Activated effector memory CD4-positive, alpha-beta T cell treated with Interleukin-2 at 50 U/mL for 16 hours (primary cell): ENCODE measurements around the gene ANKHD1.
"Not testable (repeated sequence)": the region's sequence is repeated elsewhere in the genome, so short reads cannot be mapped to it uniquely, and the experiment has no call there.

ENCODE experiments used
- DNase-seq: peaks from one replicate; pipeline ENCODE4 v3.0.0-alpha.2; 2020

The ANKHD1 gene

DNA sequence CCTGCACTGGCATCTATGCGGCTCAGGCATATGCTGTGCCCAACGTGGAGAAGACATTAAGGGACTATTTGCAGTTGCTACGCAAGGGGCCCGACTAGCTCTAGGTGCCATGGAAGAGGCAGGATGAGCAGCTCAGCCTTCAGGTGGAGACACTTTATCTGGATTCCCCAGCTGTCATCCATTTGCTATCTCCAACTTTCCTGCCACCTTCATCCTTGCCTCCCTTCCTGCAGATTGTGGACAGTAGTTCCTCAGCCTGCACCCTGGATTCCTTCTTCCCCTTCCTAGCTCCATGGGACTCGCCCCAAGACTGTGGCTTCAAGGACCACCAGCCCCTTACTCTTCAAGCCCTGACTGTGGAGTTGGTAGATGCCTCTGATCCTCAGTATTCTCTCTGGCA lies 165.0 kb downstream of the ANKHD1 start:
- no peak for DNase-seq

DNA sequence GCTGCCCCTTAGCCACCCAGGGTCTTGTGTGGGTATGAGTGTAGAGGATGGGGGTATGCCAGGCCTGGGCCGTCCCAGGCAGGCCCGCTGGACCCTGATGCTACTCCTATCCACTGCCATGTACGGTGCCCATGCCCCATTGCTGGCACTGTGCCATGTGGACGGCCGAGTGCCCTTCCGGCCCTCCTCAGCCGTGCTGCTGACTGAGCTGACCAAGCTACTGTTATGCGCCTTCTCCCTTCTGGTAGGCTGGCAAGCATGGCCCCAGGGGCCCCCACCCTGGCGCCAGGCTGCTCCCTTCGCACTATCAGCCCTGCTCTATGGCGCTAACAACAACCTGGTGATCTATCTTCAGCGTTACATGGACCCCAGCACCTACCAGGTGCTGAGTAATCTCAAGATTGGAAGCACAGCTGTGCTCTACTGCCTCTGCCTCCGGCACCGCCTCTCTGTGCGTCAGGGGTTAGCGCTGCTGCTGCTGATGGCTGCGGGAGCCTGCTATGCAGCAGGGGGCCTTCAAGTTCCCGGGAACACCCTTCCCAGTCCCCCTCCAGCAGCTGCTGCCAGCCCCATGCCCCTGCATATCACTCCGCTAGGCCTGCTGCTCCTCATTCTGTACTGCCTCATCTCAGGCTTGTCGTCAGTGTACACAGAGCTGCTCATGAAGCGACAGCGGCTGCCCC lies 165.6 kb downstream of the ANKHD1 start:
- DNase-seq = no peak

DNA sequence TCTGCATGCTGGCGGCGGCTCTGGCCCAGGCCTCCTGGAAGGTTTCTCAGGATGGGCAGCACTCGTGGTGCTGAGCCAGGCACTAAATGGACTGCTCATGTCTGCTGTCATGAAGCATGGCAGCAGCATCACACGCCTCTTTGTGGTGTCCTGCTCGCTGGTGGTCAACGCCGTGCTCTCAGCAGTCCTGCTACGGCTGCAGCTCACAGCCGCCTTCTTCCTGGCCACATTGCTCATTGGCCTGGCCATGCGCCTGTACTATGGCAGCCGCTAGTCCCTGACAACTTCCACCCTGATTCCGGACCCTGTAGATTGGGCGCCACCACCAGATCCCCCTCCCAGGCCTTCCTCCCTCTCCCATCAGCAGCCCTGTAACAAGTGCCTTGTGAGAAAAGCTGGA lies 166.2 kb downstream of the ANKHD1 start:
- DNase-seq = no peak

DNA sequence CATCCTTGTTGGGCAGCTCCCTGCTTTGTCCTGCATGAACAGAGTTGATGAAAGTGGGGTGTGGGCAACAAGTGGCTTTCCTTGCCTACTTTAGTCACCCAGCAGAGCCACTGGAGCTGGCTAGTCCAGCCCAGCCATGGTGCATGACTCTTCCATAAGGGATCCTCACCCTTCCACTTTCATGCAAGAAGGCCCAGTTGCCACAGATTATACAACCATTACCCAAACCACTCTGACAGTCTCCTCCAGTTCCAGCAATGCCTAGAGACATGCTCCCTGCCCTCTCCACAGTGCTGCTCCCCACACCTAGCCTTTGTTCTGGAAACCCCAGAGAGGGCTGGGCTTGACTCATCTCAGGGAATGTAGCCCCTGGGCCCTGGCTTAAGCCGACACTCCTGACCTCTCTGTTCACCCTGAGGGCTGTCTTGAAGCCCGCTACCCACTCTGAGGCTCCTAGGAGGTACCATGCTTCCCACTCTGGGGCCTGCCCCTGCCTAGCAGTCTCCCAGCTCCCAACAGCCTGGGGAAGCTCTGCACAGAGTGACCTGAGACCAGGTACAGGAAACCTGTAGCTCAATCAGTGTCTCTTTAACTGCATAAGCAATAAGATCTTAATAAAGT lies 166.9 kb downstream of the ANKHD1 start:
- DNase-seq = no peak

DNA sequence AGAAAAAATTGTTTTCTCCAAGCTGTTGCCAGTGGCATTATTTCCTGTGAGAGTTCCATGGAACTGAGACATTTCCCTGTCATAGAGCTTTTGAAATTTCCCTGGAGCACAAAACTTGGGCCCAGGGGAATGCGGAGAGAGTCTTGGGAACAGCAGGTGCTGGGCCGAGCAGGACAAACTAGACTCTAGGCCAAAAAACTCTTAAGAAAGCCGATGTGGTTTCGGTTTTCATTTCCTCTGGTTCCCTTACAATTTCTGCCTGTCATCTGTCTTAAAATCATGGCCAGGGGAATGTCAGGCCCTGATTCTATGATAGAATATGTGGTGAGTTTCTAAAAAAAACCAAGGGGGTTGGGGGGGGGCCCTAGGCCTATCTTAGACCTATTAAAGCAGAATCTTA lies 167.6 kb downstream of the ANKHD1 start:
- DNase-seq = no peak

DNA sequence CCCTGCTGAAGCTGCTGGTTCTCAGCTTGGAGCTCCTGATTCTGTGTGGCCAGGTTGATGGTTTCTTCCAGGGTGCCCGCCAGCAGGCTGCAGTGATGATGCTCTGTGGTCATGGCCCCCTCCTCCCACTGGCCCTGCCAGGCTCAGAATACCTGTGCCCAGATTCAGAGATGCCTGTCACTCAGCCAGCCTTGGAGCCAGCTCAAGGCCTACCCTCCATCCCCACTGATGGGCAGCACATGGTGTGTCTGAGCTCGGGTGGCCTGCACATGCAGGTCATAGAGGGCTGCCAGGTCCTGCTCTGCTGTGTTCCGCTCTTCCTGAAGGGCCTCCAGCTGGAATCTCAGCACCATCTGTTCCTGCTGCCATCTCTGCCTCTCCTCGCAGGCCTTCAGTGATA lies 168.4 kb downstream of the ANKHD1 start:
- DNase-seq = no peak

DNA sequence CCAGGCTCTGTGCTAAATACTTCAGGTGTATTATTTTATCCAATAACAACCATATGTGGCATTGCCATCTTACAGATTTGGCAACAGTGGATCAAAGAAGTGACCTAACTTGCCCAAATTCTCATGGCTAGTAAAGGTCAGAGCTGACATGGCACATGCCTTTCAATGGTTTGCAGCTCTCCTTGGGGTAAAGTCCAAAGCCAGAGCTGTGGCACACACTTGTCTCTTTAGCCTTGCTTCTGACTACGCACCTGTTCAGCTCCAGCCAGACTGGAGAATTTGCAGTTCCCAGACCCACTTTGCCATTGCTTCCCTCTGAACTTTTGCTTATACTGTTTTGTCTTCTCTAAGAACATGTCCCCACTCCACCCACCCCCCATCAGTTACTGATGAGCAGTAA lies 168.9 kb downstream of the ANKHD1 start:
- DNase-seq = no peak

DNA sequence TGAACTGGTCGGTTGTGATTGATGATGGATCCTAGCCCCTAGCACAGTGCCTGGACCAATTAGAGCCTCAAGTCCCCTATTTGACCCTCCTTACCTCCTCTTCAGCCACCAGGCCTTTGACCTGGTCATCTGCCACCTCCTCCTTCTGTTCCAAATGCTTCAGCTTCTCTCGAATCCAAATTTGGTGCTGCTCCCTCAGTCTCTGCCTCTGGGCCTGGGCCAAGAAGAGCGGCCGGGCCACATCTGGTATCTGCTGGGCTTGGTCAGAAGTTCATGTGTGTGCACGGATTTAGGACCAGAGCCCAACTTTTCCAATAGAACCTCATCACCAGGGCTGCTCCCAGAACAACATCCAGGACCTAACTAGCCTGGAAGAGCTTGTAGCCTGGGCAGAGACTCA lies 169.5 kb downstream of the ANKHD1 start:
- DNase-seq = no peak

DNA sequence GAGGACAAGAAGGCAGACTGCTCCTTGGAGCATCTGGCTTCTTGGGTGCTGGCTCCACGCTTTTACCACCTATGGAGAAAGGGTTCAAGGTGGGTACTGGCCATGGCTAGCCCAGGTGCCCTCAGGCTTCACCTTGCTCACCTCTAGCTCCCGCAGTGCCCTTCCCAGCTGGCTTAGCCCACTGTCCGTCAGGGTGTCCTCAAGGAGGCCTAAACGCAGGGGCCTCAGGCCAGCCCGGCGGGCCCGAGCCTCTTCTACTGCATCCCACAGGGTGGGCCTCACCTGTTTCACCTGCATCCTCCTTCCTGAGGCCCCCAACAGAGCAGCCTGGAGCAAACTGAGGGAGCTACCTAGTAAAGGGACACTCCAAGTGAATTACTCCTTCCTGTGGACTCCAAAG lies 172.1 kb downstream of the ANKHD1 start:
- no peak for DNase-seq

DNA sequence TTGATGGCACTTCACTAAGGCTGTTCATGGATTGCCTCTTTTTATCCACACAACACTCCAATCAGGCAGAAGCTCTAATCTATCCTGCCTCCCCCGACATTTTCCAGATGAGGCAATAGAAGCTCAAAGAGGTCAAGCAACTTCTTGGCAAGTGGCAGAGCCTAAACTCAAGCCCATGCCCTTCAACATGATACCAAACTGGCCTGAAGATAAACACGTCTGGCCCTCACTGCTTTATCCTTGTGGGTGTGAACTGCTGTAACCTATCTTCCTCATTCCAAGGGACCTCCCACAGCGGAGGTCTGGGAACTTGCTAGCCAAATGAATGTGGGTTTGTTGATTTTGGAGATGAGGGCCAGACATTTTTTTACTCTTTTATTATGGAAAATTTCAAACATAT lies 172.5 kb downstream of the ANKHD1 start:
- DNase-seq = no peak

DNA sequence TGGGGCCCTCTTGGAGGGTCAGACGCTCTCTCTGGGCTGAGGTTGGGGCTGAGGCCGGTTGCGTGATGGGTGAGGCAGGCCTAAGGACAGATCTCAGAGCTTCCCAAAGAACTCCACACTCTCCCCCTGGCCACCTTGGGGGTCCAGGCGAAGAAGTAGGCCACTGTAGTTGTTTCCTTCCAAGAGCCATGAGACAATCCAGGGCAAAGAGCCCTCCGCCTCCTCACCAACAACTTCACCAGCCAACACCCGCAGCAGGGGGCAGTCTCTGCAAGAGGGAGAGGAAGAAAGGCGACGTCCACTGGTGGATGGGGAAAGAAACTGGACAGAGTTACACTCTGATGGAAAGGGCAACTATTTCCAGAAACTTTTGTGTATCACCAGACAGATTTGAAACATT lies 173.7 kb downstream of the ANKHD1 start:
- no peak for DNase-seq

DNA sequence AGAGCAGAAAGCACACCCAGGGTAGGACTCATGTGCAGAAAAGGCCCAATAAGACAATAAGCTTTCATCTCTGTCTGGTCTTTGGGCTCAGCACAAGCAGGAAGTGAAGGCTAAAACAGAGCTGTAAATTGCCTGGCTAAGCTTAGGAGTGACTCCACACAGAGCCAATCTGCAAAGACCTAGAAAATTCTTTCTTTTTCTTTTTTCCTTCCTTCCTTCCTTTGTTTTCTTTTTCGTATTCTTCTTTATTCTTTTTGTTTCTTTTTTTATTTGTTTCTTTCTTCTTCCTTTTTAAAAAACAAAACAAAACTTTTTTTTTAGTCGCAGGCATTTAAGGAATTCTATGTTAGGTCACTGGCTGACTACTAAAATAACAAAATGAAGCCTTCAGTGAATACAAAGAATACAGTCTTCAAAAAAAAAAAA lies 175.2 kb downstream of the ANKHD1 start:
- no peak for DNase-seq

DNA sequence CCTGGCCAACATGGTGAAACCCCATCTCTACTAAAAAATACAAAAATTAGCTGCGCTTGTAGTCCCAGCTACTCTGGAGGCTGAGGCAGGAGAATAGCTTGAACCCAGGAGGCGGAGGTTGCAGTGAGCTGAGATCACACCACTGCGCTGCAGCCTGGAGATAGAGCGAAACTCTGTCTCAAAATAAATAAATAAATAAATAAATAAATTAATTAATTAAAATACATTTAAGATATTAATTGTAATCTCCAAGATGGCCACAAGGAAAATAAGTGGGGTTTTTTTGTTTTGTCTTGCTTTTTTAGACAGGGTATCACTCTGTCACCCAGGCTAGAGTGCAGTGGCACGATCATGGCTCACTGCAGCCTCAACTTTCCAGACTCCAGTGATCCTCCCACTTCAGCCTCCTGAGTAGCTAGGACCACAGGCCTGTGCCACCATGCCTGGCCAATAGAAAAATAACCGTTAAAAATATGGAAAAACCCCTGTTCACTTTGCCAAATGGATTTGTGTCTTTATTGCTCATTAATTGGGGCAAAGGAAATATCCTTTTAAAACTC lies 177.6 kb downstream of the ANKHD1 start:
- DNase-seq = not testable (repeated sequence)

DNA sequence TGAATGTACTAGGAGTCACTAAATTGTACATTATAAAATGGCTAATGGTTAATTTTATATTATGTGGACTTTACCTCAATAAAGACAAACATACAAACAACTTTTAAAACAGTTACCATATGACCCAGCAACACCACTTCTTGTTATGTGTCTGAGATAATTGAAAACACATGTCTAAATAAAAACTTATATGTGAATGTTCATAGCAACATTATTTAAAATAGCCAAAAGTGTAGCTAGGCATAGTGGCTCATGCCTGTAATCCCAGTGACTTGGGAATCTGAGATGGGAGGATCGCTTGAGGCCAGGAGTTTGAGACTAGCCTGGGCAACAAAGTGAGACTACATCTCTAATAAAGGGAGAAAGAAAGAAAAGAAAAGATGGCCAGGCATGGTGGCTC lies 185.9 kb downstream of the ANKHD1 start:
- DNase-seq = no peak

DNA sequence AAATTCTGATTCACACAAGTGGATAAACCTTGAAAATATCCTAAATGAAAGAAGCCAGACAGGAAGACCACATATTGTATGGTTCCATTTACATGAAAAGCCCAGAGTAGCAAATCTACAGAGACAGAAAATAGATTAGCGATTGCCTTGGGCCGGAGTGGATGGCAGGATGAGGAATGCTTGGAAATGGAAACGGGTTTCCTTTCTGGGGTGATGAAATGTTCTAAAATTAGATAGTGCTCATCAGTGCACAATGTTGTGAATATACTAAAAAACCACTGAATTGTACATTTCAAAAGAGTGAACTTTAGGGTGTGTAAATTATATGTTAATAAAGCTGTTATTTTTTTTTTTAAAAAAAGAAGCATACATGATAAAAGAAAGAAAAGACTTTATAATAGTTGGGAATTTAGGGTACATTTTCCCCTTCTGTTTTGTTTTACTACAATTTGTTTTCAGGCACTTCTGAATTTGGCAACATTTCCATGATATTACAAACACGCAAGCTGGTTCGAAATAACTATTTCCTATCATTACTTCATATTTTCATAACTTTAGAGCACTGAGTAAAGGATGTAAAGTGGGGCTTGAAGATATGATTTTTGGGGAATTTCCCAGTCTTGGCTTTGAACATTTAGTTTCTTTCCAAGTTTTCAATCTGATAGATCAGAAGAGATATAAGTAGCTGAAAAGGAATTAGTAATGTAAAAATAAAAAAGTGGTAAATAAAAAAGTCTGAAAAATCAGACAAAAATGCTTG lies 186.9 kb downstream of the ANKHD1 start:
- no peak for DNase-seq
